ENCODE measurements around the gene PREX1.
"Not testable (repeated sequence)": the region's sequence is repeated elsewhere in the genome, so short reads cannot be mapped to it uniquely, and the experiment has no call there.

GRCh38 chr20:48598303-48598941, 229.4 kb downstream of the PREX1 start:
- TF ChIP-seq CTCF, POLR2A, EP300 (IDR thresholded peaks at IDR 0.05): not testable (repeated sequence)

All from ovary (tissue), 3 donors.